HepG2 (cell line): ENCODE results near the gene ZFAND2A.

Experiments used
- CEBPB ChIP-seq: IDR thresholded peaks from 2 replicates; pipeline ENCODE4 v1.6.1; 2011; ENCODE audit warnings: low read depth, low read length, improper control_type of control experiment, borderline replicate concordance
- HDAC6 ChIP-seq: fragments of 200-600 bp; sonication (generic); IDR thresholded peaks from 2 replicates; pipeline ENCODE4 v1.7.0; 2017; ENCODE audit warnings: mild to moderate bottlenecking, antibody characterized with exemption, low read length, low read depth
- JUN ChIP-seq: sonication (generic); formaldehyde crosslinking; IDR thresholded peaks from 2 replicates; pipeline ENCODE4 v1.4.0; 2020; ENCODE audit warnings: mild to moderate bottlenecking, missing genetic modification reagents
- RARG ChIP-seq: sonication (generic); formaldehyde crosslinking; IDR thresholded peaks from 2 replicates; pipeline ENCODE4 v1.4.0; 2020; ENCODE audit warnings: low read depth, mild to moderate bottlenecking, missing genetic modification reagents
- RBM39 ChIP-seq: fragments of 200-400 bp; formaldehyde crosslinking; IDR thresholded peaks from one replicate; pipeline ENCODE4 v1.6.1; 2018; ENCODE audit warnings: antibody characterized with exemption, mild to moderate bottlenecking, low read depth, low read length; ENCODE audit not compliant: poor library complexity, severe bottlenecking
- TBP ChIP-seq: sonication (generic); formaldehyde crosslinking; IDR thresholded peaks from 2 replicates; pipeline ENCODE4 v1.5.0; 2020; ENCODE audit warnings: missing genetic modification reagents
- ZBTB42 ChIP-seq: sonication (generic); formaldehyde crosslinking; IDR thresholded peaks from 2 replicates; pipeline ENCODE4 v1.5.0; 2020; ENCODE audit warnings: mild to moderate bottlenecking, missing genetic modification reagents
- ZNF12 ChIP-seq: sonication (generic); formaldehyde crosslinking; IDR thresholded peaks from 2 replicates; pipeline ENCODE4 v1.5.0; 2020; ENCODE audit warnings: missing genetic modification reagents
- ZNF263 ChIP-seq: sonication (generic); formaldehyde crosslinking; IDR thresholded peaks from 2 replicates; pipeline ENCODE4 v1.4.0; 2020; ENCODE audit warnings: missing genetic modification reagents
- ZNF775 ChIP-seq: sonication (generic); formaldehyde crosslinking; IDR thresholded peaks from 2 replicates; pipeline ENCODE4 v1.4.0; 2020; ENCODE audit warnings: missing genetic modification reagents, mild to moderate bottlenecking, moderate library complexity, borderline replicate concordance
- TF ChIP-seq, protein P1 (sequence below): sonication (generic); formaldehyde crosslinking; conservative IDR thresholded peaks from 2 replicates; pipeline ENCODE4 v1.4.0; 2020; ENCODE audit warnings: missing genetic modification reagents
- TF ChIP-seq, protein P2 (sequence below): sonication (generic); formaldehyde crosslinking; IDR thresholded peaks from 2 replicates; pipeline ENCODE4 v1.5.0; 2020; ENCODE audit warnings: mild to moderate bottlenecking, missing genetic modification reagents, moderate library complexity
- TF ChIP-seq, protein P3 (sequence below): sonication (generic); formaldehyde crosslinking; IDR thresholded peaks from 2 replicates; pipeline ENCODE4 v1.4.0; 2020; ENCODE audit warnings: missing genetic modification reagents

DNA sequence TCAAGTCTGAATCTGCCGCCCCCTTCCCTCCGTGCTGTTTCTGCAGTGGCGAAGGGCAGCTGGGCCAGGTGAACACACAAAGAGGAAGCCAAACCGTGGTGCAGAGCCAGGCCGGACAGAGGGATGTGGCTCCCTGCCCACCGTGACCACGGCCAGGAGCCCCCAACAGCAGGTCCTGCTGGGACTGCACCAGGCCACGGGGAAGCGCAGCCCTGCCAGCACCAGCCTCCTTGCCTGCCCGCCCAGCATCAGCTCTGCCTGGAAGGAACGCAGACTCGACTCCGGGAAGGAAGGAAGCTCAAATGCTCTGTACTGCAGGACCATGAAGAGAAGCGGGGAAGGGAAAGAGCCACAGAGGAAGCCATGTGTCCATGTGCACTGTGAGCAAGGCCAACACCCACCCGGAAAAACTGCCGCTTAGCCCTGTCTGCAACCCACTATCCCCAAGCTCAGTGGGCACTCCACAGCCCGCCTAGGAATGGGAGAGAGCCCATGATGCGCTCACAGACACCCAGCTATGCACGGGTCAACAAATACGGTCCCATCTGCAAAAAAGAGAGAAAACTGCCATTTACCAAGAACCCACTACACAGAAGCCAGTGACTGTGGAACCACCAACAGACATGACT, 53.1 kb downstream of the ZFAND2A start:
- TF ChIP-seq ZNF775 (CRISPR knock-in tag) = no peak
- no peak for TF ChIP-seq RBM39
- TF ChIP-seq, protein P1, sequence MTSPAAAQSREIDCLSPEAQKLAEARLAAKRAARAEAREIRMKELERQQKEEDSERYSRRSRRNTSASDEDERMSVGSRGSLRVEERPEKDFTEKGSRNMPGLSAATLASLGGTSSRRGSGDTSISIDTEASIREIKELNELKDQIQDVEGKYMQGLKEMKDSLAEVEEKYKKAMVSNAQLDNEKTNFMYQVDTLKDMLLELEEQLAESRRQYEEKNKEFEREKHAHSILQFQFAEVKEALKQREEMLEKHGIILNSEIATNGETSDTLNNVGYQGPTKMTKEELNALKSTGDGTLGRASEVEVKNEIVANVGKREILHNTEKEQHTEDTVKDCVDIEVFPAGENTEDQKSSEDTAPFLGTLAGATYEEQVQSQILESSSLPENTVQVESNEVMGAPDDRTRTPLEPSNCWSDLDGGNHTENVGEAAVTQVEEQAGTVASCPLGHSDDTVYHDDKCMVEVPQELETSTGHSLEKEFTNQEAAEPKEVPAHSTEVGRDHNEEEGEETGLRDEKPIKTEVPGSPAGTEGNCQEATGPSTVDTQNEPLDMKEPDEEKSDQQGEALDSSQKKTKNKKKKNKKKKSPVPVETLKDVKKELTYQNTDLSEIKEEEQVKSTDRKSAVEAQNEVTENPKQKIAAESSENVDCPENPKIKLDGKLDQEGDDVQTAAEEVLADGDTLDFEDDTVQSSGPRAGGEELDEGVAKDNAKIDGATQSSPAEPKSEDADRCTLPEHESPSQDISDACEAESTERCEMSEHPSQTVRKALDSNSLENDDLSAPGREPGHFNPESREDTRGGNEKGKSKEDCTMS (CRISPR knock-in tag) = no peak
- TF ChIP-seq, protein P2, sequence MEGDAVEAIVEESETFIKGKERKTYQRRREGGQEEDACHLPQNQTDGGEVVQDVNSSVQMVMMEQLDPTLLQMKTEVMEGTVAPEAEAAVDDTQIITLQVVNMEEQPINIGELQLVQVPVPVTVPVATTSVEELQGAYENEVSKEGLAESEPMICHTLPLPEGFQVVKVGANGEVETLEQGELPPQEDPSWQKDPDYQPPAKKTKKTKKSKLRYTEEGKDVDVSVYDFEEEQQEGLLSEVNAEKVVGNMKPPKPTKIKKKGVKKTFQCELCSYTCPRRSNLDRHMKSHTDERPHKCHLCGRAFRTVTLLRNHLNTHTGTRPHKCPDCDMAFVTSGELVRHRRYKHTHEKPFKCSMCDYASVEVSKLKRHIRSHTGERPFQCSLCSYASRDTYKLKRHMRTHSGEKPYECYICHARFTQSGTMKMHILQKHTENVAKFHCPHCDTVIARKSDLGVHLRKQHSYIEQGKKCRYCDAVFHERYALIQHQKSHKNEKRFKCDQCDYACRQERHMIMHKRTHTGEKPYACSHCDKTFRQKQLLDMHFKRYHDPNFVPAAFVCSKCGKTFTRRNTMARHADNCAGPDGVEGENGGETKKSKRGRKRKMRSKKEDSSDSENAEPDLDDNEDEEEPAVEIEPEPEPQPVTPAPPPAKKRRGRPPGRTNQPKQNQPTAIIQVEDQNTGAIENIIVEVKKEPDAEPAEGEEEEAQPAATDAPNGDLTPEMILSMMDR (CRISPR knock-in tag) = no peak
- no peak for TF ChIP-seq JUN (CRISPR knock-in tag)
- no peak for TF ChIP-seq CEBPB
- TF ChIP-seq RARG (CRISPR knock-in tag) = no peak
- TF ChIP-seq ZNF12 (CRISPR knock-in tag) = no peak
- TF ChIP-seq, protein P3, sequence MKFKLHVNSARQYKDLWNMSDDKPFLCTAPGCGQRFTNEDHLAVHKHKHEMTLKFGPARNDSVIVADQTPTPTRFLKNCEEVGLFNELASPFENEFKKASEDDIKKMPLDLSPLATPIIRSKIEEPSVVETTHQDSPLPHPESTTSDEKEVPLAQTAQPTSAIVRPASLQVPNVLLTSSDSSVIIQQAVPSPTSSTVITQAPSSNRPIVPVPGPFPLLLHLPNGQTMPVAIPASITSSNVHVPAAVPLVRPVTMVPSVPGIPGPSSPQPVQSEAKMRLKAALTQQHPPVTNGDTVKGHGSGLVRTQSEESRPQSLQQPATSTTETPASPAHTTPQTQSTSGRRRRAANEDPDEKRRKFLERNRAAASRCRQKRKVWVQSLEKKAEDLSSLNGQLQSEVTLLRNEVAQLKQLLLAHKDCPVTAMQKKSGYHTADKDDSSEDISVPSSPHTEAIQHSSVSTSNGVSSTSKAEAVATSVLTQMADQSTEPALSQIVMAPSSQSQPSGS = no peak
- TF ChIP-seq TBP (CRISPR knock-in tag) = no peak
- TF ChIP-seq HDAC6 = no peak
- TF ChIP-seq ZBTB42 (CRISPR knock-in tag) = no peak
- no peak for TF ChIP-seq ZNF263 (CRISPR knock-in tag)
